H1 (cell line): Measurements from ENCODE around the gene ARHGAP23. TPM values are rescaled to one million over a fixed set of nuclear protein-coding genes. Genes with fewer than 3 reads are reported as not detected.

Experiments
- CTCF ChIA-PET: fragments of 300-600 bp; sonication (Branson Sonifier 250); formaldehyde crosslinking; loops from one replicate; lab custom pipeline; 2021; ENCODE audit not compliant: partially characterized antibody; lab: Charles Lee
- POLR2A ChIA-PET: fragments of 300-600 bp; sonication (Branson Sonifier 250); formaldehyde crosslinking; loops from one replicate; lab custom pipeline; 2021; ENCODE audit warnings: inconsistent platforms; ENCODE audit not compliant: partially characterized antibody; lab: Charles Lee
- DNase-seq, 2 experiments: peaks; one replicate each; pipeline versions ENCODE4 v3.0.0 to v3.0.0-alpha.2; 2010 to 2022; ENCODE audit warnings: low spot score in 2 of 2, low read depth in 1 of 2, mixed read lengths in 1 of 2
- FAIRE-seq: peaks from 2 replicates; lab custom pipeline; 2011; peaks lifted over from hg19 to GRCh38; lab: Jason Lieb, UNC
- H2AFZ ChIP-seq: 2 replicates; pipeline ENCODE4 v1.8.1; 2012; ENCODE audit warnings: low read length, inconsistent platforms
- H2AK5ac ChIP-seq: 2 replicates; pipeline ENCODE4 v1.6.1; 2013; ENCODE audit warnings: low read depth, low read length
- H2BK120ac ChIP-seq: replicated peaks from 2 replicates; pipeline ENCODE3; 2013; ENCODE audit warnings: low read depth, low read length, inconsistent platforms
- H2BK12ac ChIP-seq: 2 replicates; pipeline ENCODE4 v1.6.1; 2013; ENCODE audit warnings: low read depth, low read length
- H2BK15ac ChIP-seq: 2 replicates; pipeline ENCODE4 v1.6.1; 2013; ENCODE audit warnings: low read length
- H2BK20ac ChIP-seq: 2 replicates; pipeline ENCODE4 v1.6.1; 2013; ENCODE audit warnings: low read length
- H2BK5ac ChIP-seq: 2 replicates; pipeline ENCODE4 v1.6.1; 2013; ENCODE audit warnings: low read depth, low read length
- H3K14ac ChIP-seq: 2 replicates; pipeline ENCODE4 v1.6.1; 2013; ENCODE audit warnings: inconsistent platforms; ENCODE audit not compliant: insufficient read length
- H3K18ac ChIP-seq: 2 replicates; pipeline ENCODE4 v1.6.1; 2013; ENCODE audit warnings: low read length; ENCODE audit errors: extremely low read depth
- H3K23ac ChIP-seq: 2 replicates; pipeline ENCODE4 v1.6.1; 2013; ENCODE audit warnings: inconsistent platforms; ENCODE audit not compliant: insufficient read length
- H3K23me2 ChIP-seq: 2 replicates; pipeline ENCODE4 v1.6.1; 2013; ENCODE audit warnings: low read depth, low read length
- H3K27ac ChIP-seq: 2 replicates; pipeline ENCODE4 v1.6.1; 2011; ENCODE audit warnings: low read depth, low read length, inconsistent platforms
- H3K27me3 ChIP-seq, 4 experiments: replicated peaks in 1 of 4; 1 replicate in 1 of 4; 2 replicates in 3 of 4; pipeline versions ENCODE4 v1.6.1 to v1.8.1; 2011 to 2013; ENCODE audit warnings: low read length in 3 of 4, mild to moderate bottlenecking in 3 of 4, inconsistent platforms in 2 of 4, mixed read lengths in 2 of 4, moderate library complexity in 1 of 4; ENCODE audit not compliant: control insufficient read depth in 3 of 4, insufficient read depth in 3 of 4; ENCODE audit errors: extremely low read depth in 1 of 4
- H3K36me3 ChIP-seq, 4 experiments: 2 replicates each; pipeline versions ENCODE4 v1.6.1 to v1.8.1; 2011 to 2013; ENCODE audit warnings: mild to moderate bottlenecking in 4 of 4, low read length in 3 of 4, moderate library complexity in 2 of 4, control low read depth in 1 of 4, inconsistent platforms in 1 of 4; ENCODE audit not compliant: insufficient read depth in 4 of 4, control insufficient read depth in 2 of 4
- H3K4ac ChIP-seq: replicated peaks from 2 replicates; pipeline ENCODE3; 2013; ENCODE audit warnings: low read length, low read depth, mixed read lengths, inconsistent platforms; ENCODE audit not compliant: insufficient read length
- H3K4me1 ChIP-seq, 4 experiments: replicated peaks in 1 of 4; 1 replicate in 1 of 4; 2 replicates in 3 of 4; pipeline versions ENCODE4 v1.6.1 to v1.8.1; 2011 to 2013; ENCODE audit warnings: low read length in 3 of 4, inconsistent platforms in 2 of 4, mixed read lengths in 1 of 4; ENCODE audit not compliant: insufficient read depth in 4 of 4, control insufficient read depth in 3 of 4
- H3K4me2 ChIP-seq, 2 experiments: 2 replicates each; pipeline versions ENCODE4 v1.6.1 to v1.8.1; 2011 to 2013; ENCODE audit warnings: low read depth in 2 of 2, low read length in 2 of 2, control low read depth in 1 of 2, inconsistent platforms in 1 of 2, mild to moderate bottlenecking in 1 of 2; ENCODE audit not compliant: insufficient read depth in 1 of 2
- H3K4me3 ChIP-seq, 4 experiments: fragments of 200-600, 300-600 bp in 1 of 4; sonication (generic), shearing (Covaris generic), sonication (Bioruptor Twin) in 1 of 4; 2 replicates each; pipeline versions ENCODE4 v1.5.1 to v1.8.1; 2011 to 2016; ENCODE audit warnings: low read length in 4 of 4, low read depth in 3 of 4, control low read depth in 2 of 4, inconsistent platforms in 2 of 4, mild to moderate bottlenecking in 2 of 4, mixed read lengths in 1 of 4, moderate library complexity in 1 of 4; ENCODE audit not compliant: insufficient read depth in 2 of 4; ENCODE audit errors: extremely low read depth in 1 of 4
- H3K56ac ChIP-seq: replicated peaks from 2 replicates; pipeline ENCODE3; 2013; ENCODE audit warnings: low read depth, mild to moderate bottlenecking, mixed read lengths, low read length, inconsistent platforms; ENCODE audit not compliant: insufficient read length
- H3K79me1 ChIP-seq: 2 replicates; pipeline ENCODE4 v1.6.1; 2013; ENCODE audit warnings: low read depth, low read length, control low read depth
- H3K79me2 ChIP-seq, 2 experiments: 2 replicates each; pipeline versions ENCODE4 v1.6.1 to v1.8.1; 2012 to 2013; ENCODE audit warnings: low read length in 2 of 2, mild to moderate bottlenecking in 2 of 2, inconsistent platforms in 1 of 2; ENCODE audit not compliant: insufficient read depth in 2 of 2, control insufficient read depth in 1 of 2
- H3K9ac ChIP-seq, 4 experiments: replicated peaks in 1 of 4; 1 replicate in 1 of 4; 2 replicates in 3 of 4; pipeline versions ENCODE4 v1.6.1 to v1.8.1; 2011 to 2013; ENCODE audit warnings: low read depth in 3 of 4, low read length in 3 of 4, control low read depth in 2 of 4, mild to moderate bottlenecking in 2 of 4, moderate library complexity in 2 of 4, inconsistent platforms in 1 of 4; ENCODE audit errors: extremely low read depth in 1 of 4
- H3K9me3 ChIP-seq, 2 experiments: 2 replicates each; pipeline versions ENCODE4 v1.6.1 to v1.8.1; 2012 to 2013; ENCODE audit warnings: mild to moderate bottlenecking in 2 of 2, moderate library complexity in 2 of 2, control low read depth in 1 of 2, inconsistent platforms in 1 of 2, low read depth in 1 of 2, low read length in 1 of 2, mixed read lengths in 1 of 2; ENCODE audit not compliant: insufficient read depth in 2 of 2
- H4K20me1 ChIP-seq, 2 experiments: replicated peaks in 1 of 2; 2 replicates each; pipeline versions ENCODE3 to v1.8.1; 2011 to 2013; ENCODE audit warnings: inconsistent platforms in 2 of 2, low read length in 2 of 2, mild to moderate bottlenecking in 1 of 2; ENCODE audit not compliant: insufficient read depth in 2 of 2, control insufficient read depth in 1 of 2
- H4K5ac ChIP-seq: 2 replicates; pipeline ENCODE4 v1.6.1; 2013; ENCODE audit warnings: low read length, low read depth, mixed read lengths, inconsistent platforms; ENCODE audit not compliant: insufficient read length
- H4K8ac ChIP-seq: 2 replicates; pipeline ENCODE4 v1.8.0; 2013; ENCODE audit warnings: mild to moderate bottlenecking, moderate library complexity, low read length, inconsistent platforms; ENCODE audit not compliant: insufficient read depth; ENCODE audit errors: extremely low read depth
- H4K91ac ChIP-seq: replicated peaks from 2 replicates; pipeline ENCODE3; 2013; ENCODE audit warnings: low read length, mixed read lengths, inconsistent platforms; ENCODE audit not compliant: insufficient read length
- ATF3 ChIP-seq: IDR thresholded peaks from 2 replicates; pipeline ENCODE4 v1.6.1; 2011; ENCODE audit warnings: low read depth, mild to moderate bottlenecking, low read length; ENCODE audit not compliant: insufficient read depth
- JUN ChIP-seq: IDR thresholded peaks from 2 replicates; pipeline ENCODE4 v1.6.1; 2011; ENCODE audit warnings: low read depth, mild to moderate bottlenecking, improper control_type of control experiment, low read length
- WGBS, 2 experiments: shearing (Covaris generic) in 1 of 2; methylation state at CpG; one replicate each; pipeline versions ENCODE4 v1.1.6 to v1.1.7; 2013 to 2015; ENCODE audit warnings: low lambda C conversion rate in 2 of 2, mixed read lengths in 2 of 2, inconsistent platforms in 1 of 2, low coverage in 1 of 2, missing lambda C conversion rate in 1 of 2; ENCODE audit not compliant: insufficient replicate concordance in 2 of 2, insufficient coverage in 1 of 2, insufficient read length in 1 of 2; ENCODE audit errors: extremely low coverage in 1 of 2, missing lambda C conversion rate in 1 of 2; 5-methylcytosine and 5-hydroxymethylcytosine counted together
- polyA plus RNA-seq, 7 experiments: library from polyadenylated mRNA; depleted of rRNA in 3 of 7; stranded (reverse) in 5 of 7; unstranded in 2 of 7; fragments of >200 nt in 5 of 7; fragments of 200-250 nt in 2 of 7; gene quantifications; 1 replicate in 5 of 7; 2 replicates in 1 of 7; 4 replicates in 1 of 7; pipeline versions ENCODE4 v1.2.1 to v1.2.3, GENCODE V29; 2011 to 2013; ENCODE audit warnings: missing spikeins in 2 of 7, mixed read lengths in 2 of 7
- total RNA-seq: library from RNA; stranded (reverse); fragmentation: NEBNext Ultra II Directional; extraction: Animal tissue kit (Norgen Biotek cat#: 25700); gene quantifications from 2 replicates; pipeline ENCODE4 v1.2.1, GENCODE V29; 2021

Gene ARHGAP23
- total and polyA plus RNA-seq, 2 of the 8 experiments (the other 6 are each of a cell fraction or from before 2014, with no cell fraction given): 16.3 to 107 TPM

GRCh38 chr17:38556239-38556638 lies 128.0 kb downstream of the ARHGAP23 start:
- Histone ChIP-seq H2BK12ac (no peak overlapping the region), H3K14ac (no peak overlapping the region), H3K9ac (no peak overlapping the region), H3K4ac (no peak overlapping the region), H3K18ac (no peak overlapping the region), H3K4me1 (peaks cover 4 to 26% (median 21%) of the 10 kb centered on the region in 4 experiments), H2AFZ (no peak overlapping the region), H3K27me3 (peaks cover 16 to 34% (median 31%) of the 10 kb centered on the region in 4 experiments), H3K36me3 (no peaks in the 10 kb centered on the region), H2AK5ac (no peak overlapping the region), H4K91ac (no peak overlapping the region), H3K4me3 (no peak overlapping the region), H4K5ac (no peak overlapping the region), H3K79me2 (no peaks in the 10 kb centered on the region), H2BK15ac (no peak overlapping the region), H3K9me3 (no peaks in the 10 kb centered on the region), H2BK20ac (no peak overlapping the region), H3K23me2 (peaks cover 9% of the 10 kb centered on the region), H3K79me1 (no peaks in the 10 kb centered on the region), H2BK120ac (no peak overlapping the region), H4K20me1 (peaks cover 4 to 17% of the 10 kb centered on the region in 2 experiments), H3K23ac (no peak overlapping the region), H2BK5ac (no peak overlapping the region), H3K56ac (no peak overlapping the region), H3K4me2 (no peak overlapping the region), H3K27ac (no peak overlapping the region), H4K8ac (no peak overlapping the region)
- FAIRE-seq (no peak), DNase-seq (no peak)
- ChIA-PET POLR2A (interaction anchor here (1.6 kb wide), 1 partner anchor 14 kb away, joined by 4 read pairs; no protein-coding TSS in a partner anchor), CTCF (interaction anchor here (0.7 to 38.1 kb wide), 9 partner anchors 9 to 214 kb away, joined by 3 to 914 read pairs (median 7); partner anchors contain the start of gene SRCIN1)
- WGBS, 2 experiments: 91% methylated on average over 6 of the region's 6 CpGs; no CpG with 5 or more reads in 1 of the 2 experiments
- TF ChIP-seq ATF3 (no peak), JUN (no peak)
